Neutrophil (primary cell): Measurements from ENCODE around the gene DPYD.

Experiments
- H3K27ac ChIP-seq: fragments of 200-600 bp; sonication (generic); 2 replicates; pipeline ENCODE4 v1.5.1; 2016; ENCODE audit warnings: mild to moderate bottlenecking, moderate library complexity
- H3K27me3 ChIP-seq: fragments of 200-600 bp; sonication (generic); 2 replicates; pipeline ENCODE4 v1.6.0; 2016; ENCODE audit warnings: mild to moderate bottlenecking
- H3K36me3 ChIP-seq: fragments of 200-600 bp; sonication (generic); 2 replicates; pipeline ENCODE4 v1.5.1; 2017
- H3K4me1 ChIP-seq, 2 experiments: fragments of 200-600 bp in 1 of 2; sonication (generic) in 1 of 2; 1 replicate in 1 of 2; 2 replicates in 1 of 2; pipeline versions ENCODE4 v1.5.1 to v1.6.1; 2013 to 2016; ENCODE audit warnings: low read depth in 1 of 2, low read length in 1 of 2, mild to moderate bottlenecking in 1 of 2, moderate library complexity in 1 of 2; ENCODE audit not compliant: control insufficient read depth in 1 of 2, insufficient read depth in 1 of 2
- H3K4me3 ChIP-seq, 2 experiments: fragments of 200-600 bp in 1 of 2; sonication (generic) in 1 of 2; 1 replicate in 1 of 2; 2 replicates in 1 of 2; pipeline ENCODE4 v1.5.1; 2013 to 2016; ENCODE audit warnings: low read depth in 1 of 2, low read length in 1 of 2, mild to moderate bottlenecking in 1 of 2, moderate library complexity in 1 of 2
- H3K9me3 ChIP-seq: fragments of 200-600 bp; sonication (generic); 2 replicates; pipeline ENCODE4 v1.5.1; 2016
- TF ChIP-seq, protein P1 (sequence below): fragments of 200-600 bp; sonication (generic); IDR thresholded peaks from 2 replicates; pipeline ENCODE4 v1.5.1; 2016; ENCODE audit warnings: antibody characterized with exemption

Gene DPYD

DNA sequence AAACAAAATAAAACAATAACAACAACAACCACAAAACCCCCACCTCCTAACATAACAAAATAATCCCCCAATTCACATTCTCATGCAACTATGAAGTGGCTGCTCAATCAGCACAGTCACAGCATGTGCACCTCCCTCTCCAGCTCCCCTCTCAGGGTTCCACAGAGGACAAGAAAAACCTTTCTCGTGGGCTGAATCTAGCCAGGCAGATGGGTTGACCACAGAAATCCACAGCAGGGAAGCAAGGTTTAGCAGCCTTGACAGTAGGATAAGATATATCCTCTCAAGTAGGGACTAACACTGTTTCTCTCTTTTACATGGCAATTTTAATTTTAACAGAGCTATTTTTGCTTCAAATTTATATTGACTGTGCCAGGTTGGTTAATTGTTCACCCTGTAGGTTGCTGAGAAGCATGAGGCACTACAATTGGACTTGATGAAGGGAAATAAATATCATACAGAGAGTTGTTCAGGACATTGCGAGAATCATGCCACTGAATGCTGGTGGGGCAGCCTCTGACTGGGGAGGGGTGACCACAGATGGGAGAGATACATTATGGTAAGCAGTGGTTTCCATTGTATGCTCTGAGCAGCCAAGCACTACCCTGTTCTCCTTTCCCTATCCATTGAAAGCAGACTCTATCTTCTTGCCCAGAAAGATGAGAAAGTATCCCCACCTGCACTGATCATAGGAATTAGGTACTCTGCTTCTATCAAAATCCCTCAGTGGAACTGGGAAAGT lies 535.1 kb downstream of the DPYD start:
- TF ChIP-seq, protein P1, sequence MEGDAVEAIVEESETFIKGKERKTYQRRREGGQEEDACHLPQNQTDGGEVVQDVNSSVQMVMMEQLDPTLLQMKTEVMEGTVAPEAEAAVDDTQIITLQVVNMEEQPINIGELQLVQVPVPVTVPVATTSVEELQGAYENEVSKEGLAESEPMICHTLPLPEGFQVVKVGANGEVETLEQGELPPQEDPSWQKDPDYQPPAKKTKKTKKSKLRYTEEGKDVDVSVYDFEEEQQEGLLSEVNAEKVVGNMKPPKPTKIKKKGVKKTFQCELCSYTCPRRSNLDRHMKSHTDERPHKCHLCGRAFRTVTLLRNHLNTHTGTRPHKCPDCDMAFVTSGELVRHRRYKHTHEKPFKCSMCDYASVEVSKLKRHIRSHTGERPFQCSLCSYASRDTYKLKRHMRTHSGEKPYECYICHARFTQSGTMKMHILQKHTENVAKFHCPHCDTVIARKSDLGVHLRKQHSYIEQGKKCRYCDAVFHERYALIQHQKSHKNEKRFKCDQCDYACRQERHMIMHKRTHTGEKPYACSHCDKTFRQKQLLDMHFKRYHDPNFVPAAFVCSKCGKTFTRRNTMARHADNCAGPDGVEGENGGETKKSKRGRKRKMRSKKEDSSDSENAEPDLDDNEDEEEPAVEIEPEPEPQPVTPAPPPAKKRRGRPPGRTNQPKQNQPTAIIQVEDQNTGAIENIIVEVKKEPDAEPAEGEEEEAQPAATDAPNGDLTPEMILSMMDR: no peak
- Histone ChIP-seq H3K27ac (no peak overlapping the region), H3K36me3 (peaks cover 8% of the 10 kb centered on the region), H3K4me3 (no peak overlapping the region), H3K4me1 (no peaks in the 10 kb centered on the region), H3K27me3 (no peaks in the 10 kb centered on the region), H3K9me3 (no peaks in the 10 kb centered on the region)

GRCh38 chr1:97384294-97384968 lies 536.4 kb downstream of the DPYD start:
- no peak overlapping the region for H3K27ac ChIP-seq
- H3K27me3 ChIP-seq: no peaks in the 10 kb centered on the region
- no peak overlapping the region for H3K4me3 ChIP-seq
- H3K4me1 ChIP-seq: no peaks in the 10 kb centered on the region
- H3K36me3 ChIP-seq: peaks cover 8% of the 10 kb centered on the region
- H3K9me3 ChIP-seq: no peaks in the 10 kb centered on the region
- TF ChIP-seq, protein P1: no peak

GRCh38 chr1:97383797-97384196 lies 537.0 kb downstream of the DPYD start:
- Histone ChIP-seq H3K4me1 (no peaks in the 10 kb centered on the region), H3K4me3 (no peak overlapping the region), H3K36me3 (peaks cover 8% of the 10 kb centered on the region), H3K27ac (no peak overlapping the region), H3K9me3 (no peaks in the 10 kb centered on the region), H3K27me3 (no peaks in the 10 kb centered on the region)
- TF ChIP-seq, protein P1: no peak

DNA sequence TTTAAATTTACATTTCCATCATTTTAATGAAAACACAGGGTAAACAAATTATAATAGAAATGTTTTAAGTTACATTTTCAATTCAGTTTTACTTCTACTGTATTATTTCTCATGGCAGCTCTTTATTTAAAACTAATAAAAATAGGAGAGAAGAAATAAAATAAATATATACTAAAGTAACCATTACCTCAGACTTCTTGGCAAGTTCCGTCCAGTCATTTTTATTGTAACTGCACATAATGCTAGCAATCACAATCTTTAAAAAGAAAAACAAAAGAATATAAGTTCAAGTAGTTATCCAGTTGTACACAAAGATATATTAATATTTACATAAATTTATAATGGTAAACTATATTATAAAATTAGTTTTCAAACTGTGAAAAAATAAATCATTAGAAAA lies 538.6 kb downstream of the DPYD start:
- peaks cover 13% of the 10 kb centered on the region for H3K36me3 ChIP-seq
- TF ChIP-seq, protein P1: no peak
- H3K27me3 ChIP-seq: no peaks in the 10 kb centered on the region
- no peak overlapping the region for H3K27ac ChIP-seq
- no peak overlapping the region for H3K4me3 ChIP-seq
- no peaks in the 10 kb centered on the region for H3K9me3 ChIP-seq
- H3K4me1 ChIP-seq: no peaks in the 10 kb centered on the region

- Histone ChIP-seq H3K9me3 (no peaks in the 10 kb centered on the region), H3K27me3 (no peaks in the 10 kb centered on the region), H3K4me3 (no peak overlapping the region), H3K4me1 (no peaks in the 10 kb centered on the region), H3K27ac (no peak overlapping the region), H3K36me3 (peaks cover 13% of the 10 kb centered on the region)
- TF ChIP-seq, protein P1: no peak
Observed at GRCh38 chr1:97379387-97380075, 541.3 kb downstream of the DPYD start.
